WTC11 (cell line): ENCODE data around the gene NPAS2.

Experiments
- E2F1 ChIP-seq: sonication (generic); formaldehyde crosslinking; IDR thresholded peaks from 2 replicates; pipeline ENCODE4 v1.8.0; 2022; ENCODE audit warnings: mild to moderate bottlenecking, missing genetic modification reagents
- KAT7 ChIP-seq: sonication (generic); formaldehyde crosslinking; IDR thresholded peaks from 2 replicates; pipeline ENCODE4 v1.8.1; 2023; ENCODE audit warnings: missing genetic modification reagents, mild to moderate bottlenecking, borderline replicate concordance
- SP1 ChIP-seq: sonication (generic); formaldehyde crosslinking; conservative IDR thresholded peaks from 2 replicates; pipeline ENCODE4 v1.8.1; 2022; ENCODE audit warnings: missing genetic modification reagents
- USF1 ChIP-seq: sonication (generic); formaldehyde crosslinking; IDR thresholded peaks from 2 replicates; pipeline ENCODE4 v1.8.0; 2022; ENCODE audit warnings: mild to moderate bottlenecking, missing genetic modification reagents
- TF ChIP-seq, protein P1 (sequence below): fragments of 250-450 bp; sonication (Bioruptor Pico); IDR thresholded peaks from 2 replicates; pipeline ENCODE4 v1.9.0; 2021; ENCODE audit warnings: moderate library complexity, mild to moderate bottlenecking, inconsistent platforms, borderline replicate concordance
- TF ChIP-seq, protein P2 (sequence below): fragments of 200-600 bp; IDR thresholded peaks from 2 replicates; pipeline ENCODE4 v1.8.0; 2022; ENCODE audit warnings: antibody characterized with exemption
- TF ChIP-seq, protein P3 (sequence below): sonication (generic); formaldehyde crosslinking; IDR thresholded peaks from 2 replicates; pipeline ENCODE4 v1.8.1; 2022; ENCODE audit warnings: low read depth, missing genetic modification reagents, borderline replicate concordance
- TF ChIP-seq, protein P4 (sequence below): sonication (generic); formaldehyde crosslinking; IDR thresholded peaks from 2 replicates; pipeline ENCODE4 v1.8.1; 2023; ENCODE audit warnings: mild to moderate bottlenecking, missing genetic modification reagents
- TF ChIP-seq, protein P5 (sequence below): sonication (generic); formaldehyde crosslinking; IDR thresholded peaks from 2 replicates; pipeline ENCODE4 v1.8.1; 2023; ENCODE audit warnings: mild to moderate bottlenecking, missing genetic modification reagents, borderline replicate concordance
- TF ChIP-seq, protein P6 (sequence below): sonication (generic); formaldehyde crosslinking; conservative IDR thresholded peaks from 2 replicates; pipeline ENCODE4 v1.8.1; 2022; ENCODE audit warnings: mild to moderate bottlenecking, missing genetic modification reagents

DNA sequence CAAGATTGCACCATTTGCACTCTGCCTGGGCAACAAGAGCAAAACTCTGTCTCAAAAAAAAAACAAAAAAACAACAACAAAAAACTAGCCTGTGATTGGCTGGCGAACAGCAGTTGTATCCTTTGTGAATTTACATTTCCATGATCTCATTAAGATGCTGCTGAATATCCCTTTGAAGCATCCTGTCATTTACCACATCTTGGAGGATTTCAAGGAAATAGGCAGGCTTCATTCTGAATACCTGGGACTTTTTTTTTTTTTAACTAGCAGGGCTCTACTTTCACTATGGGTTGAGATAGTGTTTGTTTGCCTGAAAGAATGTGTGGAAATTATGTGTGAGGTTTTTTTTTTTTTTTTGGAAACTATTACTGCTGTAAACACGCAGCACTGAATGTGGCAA is 132.6 kb downstream of the NPAS2 start:
- no peak for TF ChIP-seq E2F1
- no peak for TF ChIP-seq KAT7 (CRISPR knock-in tag)
- TF ChIP-seq, protein P1, sequence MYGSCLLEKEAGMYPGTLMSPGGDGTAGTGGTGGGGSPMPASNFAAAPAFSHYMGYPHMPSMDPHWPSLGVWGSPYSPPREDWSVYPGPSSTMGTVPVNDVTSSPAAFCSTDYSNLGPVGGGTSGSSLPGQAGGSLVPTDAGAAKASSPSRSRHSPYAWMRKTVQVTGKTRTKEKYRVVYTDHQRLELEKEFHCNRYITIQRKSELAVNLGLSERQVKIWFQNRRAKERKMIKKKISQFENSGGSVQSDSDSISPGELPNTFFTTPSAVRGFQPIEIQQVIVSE = no peak
- TF ChIP-seq, protein P2, sequence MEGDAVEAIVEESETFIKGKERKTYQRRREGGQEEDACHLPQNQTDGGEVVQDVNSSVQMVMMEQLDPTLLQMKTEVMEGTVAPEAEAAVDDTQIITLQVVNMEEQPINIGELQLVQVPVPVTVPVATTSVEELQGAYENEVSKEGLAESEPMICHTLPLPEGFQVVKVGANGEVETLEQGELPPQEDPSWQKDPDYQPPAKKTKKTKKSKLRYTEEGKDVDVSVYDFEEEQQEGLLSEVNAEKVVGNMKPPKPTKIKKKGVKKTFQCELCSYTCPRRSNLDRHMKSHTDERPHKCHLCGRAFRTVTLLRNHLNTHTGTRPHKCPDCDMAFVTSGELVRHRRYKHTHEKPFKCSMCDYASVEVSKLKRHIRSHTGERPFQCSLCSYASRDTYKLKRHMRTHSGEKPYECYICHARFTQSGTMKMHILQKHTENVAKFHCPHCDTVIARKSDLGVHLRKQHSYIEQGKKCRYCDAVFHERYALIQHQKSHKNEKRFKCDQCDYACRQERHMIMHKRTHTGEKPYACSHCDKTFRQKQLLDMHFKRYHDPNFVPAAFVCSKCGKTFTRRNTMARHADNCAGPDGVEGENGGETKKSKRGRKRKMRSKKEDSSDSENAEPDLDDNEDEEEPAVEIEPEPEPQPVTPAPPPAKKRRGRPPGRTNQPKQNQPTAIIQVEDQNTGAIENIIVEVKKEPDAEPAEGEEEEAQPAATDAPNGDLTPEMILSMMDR = no peak
- TF ChIP-seq, protein P3, sequence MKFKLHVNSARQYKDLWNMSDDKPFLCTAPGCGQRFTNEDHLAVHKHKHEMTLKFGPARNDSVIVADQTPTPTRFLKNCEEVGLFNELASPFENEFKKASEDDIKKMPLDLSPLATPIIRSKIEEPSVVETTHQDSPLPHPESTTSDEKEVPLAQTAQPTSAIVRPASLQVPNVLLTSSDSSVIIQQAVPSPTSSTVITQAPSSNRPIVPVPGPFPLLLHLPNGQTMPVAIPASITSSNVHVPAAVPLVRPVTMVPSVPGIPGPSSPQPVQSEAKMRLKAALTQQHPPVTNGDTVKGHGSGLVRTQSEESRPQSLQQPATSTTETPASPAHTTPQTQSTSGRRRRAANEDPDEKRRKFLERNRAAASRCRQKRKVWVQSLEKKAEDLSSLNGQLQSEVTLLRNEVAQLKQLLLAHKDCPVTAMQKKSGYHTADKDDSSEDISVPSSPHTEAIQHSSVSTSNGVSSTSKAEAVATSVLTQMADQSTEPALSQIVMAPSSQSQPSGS (CRISPR knock-in tag) = no peak
- TF ChIP-seq, protein P4, sequence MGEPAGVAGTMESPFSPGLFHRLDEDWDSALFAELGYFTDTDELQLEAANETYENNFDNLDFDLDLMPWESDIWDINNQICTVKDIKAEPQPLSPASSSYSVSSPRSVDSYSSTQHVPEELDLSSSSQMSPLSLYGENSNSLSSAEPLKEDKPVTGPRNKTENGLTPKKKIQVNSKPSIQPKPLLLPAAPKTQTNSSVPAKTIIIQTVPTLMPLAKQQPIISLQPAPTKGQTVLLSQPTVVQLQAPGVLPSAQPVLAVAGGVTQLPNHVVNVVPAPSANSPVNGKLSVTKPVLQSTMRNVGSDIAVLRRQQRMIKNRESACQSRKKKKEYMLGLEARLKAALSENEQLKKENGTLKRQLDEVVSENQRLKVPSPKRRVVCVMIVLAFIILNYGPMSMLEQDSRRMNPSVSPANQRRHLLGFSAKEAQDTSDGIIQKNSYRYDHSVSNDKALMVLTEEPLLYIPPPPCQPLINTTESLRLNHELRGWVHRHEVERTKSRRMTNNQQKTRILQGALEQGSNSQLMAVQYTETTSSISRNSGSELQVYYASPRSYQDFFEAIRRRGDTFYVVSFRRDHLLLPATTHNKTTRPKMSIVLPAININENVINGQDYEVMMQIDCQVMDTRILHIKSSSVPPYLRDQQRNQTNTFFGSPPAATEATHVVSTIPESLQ (CRISPR knock-in tag) = no peak
- no peak for TF ChIP-seq SP1 (CRISPR knock-in tag)
- TF ChIP-seq, protein P5, sequence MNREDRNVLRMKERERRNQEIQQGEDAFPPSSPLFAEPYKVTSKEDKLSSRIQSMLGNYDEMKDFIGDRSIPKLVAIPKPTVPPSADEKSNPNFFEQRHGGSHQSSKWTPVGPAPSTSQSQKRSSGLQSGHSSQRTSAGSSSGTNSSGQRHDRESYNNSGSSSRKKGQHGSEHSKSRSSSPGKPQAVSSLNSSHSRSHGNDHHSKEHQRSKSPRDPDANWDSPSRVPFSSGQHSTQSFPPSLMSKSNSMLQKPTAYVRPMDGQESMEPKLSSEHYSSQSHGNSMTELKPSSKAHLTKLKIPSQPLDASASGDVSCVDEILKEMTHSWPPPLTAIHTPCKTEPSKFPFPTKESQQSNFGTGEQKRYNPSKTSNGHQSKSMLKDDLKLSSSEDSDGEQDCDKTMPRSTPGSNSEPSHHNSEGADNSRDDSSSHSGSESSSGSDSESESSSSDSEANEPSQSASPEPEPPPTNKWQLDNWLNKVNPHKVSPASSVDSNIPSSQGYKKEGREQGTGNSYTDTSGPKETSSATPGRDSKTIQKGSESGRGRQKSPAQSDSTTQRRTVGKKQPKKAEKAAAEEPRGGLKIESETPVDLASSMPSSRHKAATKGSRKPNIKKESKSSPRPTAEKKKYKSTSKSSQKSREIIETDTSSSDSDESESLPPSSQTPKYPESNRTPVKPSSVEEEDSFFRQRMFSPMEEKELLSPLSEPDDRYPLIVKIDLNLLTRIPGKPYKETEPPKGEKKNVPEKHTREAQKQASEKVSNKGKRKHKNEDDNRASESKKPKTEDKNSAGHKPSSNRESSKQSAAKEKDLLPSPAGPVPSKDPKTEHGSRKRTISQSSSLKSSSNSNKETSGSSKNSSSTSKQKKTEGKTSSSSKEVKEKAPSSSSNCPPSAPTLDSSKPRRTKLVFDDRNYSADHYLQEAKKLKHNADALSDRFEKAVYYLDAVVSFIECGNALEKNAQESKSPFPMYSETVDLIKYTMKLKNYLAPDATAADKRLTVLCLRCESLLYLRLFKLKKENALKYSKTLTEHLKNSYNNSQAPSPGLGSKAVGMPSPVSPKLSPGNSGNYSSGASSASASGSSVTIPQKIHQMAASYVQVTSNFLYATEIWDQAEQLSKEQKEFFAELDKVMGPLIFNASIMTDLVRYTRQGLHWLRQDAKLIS (CRISPR knock-in tag) = no peak
- TF ChIP-seq, protein P6, sequence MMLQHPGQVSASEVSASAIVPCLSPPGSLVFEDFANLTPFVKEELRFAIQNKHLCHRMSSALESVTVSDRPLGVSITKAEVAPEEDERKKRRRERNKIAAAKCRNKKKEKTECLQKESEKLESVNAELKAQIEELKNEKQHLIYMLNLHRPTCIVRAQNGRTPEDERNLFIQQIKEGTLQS (CRISPR knock-in tag) = no peak
- TF ChIP-seq USF1 (CRISPR knock-in tag) = no peak
